Hindlimb muscle (tissue), 1 donor: ENCODE results near the gene ADAMTS8. TPM values are rescaled to one million over a fixed set of nuclear protein-coding genes. Genes with fewer than 3 reads are reported as not detected.

ENCODE experiments used
- DNase-seq: peaks from one replicate; pipeline ENCODE4 v3.0.0-alpha.2; 2013
- polyA plus RNA-seq: library from polyadenylated mRNA; unstranded; fragments of 120-200 nt; gene quantifications from one replicate; pipeline ENCODE4 v1.2.1, GENCODE V29; 2013; ENCODE audit not compliant: insufficient read length

The ADAMTS8 gene
- polyA plus RNA-seq, 1 donor = 9.5 TPM

GRCh38 chr11:130390071-130390758 is 38.2 kb downstream of the ADAMTS8 start:
- no peak for DNase-seq

DNA sequence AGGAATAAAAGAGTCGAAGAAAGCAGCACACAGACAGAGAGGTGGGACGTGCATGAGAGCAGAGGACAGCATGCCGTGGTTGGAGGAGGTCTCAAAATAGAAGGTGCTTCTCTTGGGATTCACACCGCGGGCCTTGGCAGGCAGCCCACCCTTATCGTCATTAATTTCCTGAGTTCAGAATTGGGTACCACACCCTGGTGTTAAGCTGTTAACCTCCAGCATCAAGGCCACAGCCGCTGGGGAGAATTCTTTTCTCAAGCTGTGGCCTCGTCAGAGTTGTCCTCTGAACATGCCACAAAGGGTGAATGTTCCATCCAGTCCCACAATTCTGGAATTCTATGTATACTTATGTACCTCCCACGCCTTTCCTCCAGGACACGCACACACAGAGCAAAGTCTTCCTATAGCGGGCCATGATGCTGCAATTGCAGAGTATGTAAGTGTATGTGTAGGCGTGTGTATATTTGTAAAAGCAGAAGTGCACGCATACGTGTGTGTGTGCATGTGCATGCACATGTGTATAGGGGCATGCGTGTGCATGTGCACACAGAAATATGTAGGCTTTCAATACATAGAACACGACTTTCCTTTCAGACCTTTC is 39.0 kb downstream of the ADAMTS8 start:
- no peak for DNase-seq

- DNase-seq = no peak
These were observed 39.7 kb downstream of the ADAMTS8 start for GRCh38 chr11:130388607-130389205.

GRCh38 chr11:130386056-130386455 is 42.4 kb downstream of the ADAMTS8 start:
- no peak for DNase-seq

- no peak for DNase-seq
These were observed 44.8 kb downstream of the ADAMTS8 start for GRCh38 chr11:130383344-130384211.

DNA sequence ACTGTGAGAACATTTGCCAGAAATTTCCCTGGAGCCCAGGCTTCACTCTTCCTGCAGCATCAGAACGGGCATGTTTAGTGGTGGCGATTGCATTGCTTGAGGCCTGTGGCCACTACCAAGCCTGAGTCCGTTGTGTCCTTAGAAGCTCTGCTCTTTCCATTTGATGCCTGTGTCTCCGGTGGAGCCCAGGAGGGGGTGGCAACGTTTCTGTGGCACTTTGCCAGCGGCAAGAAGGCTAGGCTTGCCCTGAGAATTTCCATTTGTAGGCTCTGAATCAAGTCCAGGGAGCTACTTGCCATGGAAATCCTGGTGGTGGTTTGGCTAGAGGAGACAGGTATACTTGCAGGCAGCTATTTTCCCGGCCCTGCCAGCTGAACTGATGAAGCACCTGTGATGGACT is 47.1 kb downstream of the ADAMTS8 start:
- no peak for DNase-seq

DNA sequence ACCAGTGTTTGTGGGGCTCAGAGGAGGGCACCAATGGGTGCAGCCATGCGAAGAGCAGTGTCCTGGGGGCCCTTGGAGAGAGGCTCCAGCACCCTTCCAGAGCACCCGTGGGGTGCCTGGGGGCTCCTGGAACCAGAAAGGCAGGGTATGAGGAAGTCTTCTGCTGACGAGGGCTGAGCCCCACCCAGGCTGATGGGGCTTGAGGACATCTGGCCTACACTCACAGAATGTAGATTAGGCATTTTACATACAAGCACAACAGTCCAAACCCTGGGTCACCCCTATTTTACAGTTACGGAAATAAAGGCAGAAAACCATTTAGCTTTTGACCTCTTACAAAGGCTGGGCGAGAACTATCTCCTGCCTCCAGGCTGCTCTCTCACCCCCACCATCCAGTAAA is 47.6 kb downstream of the ADAMTS8 start:
- DNase-seq = no peak

DNA sequence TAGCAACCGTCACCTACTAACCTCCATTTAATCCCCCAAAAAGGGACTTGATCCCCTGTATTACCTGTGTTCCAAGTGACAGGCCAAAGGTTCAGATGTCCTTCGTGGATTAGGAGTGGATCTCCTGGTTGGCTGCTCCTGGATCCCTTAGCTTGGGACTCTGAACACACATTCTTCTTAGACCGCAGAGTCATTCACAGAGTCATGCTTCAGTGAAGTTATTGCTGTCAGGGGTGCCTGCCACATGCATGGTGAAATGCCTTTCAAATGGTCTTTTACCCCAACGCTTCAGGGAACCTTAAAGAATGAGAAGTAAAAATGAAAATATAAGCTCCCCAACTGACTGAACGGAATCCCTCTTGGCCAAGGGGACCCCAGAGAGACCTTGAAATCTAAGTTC is 49.1 kb downstream of the ADAMTS8 start:
- no peak for DNase-seq

- no peak for DNase-seq
These were observed 57.4 kb downstream of the ADAMTS8 start for GRCh38 chr11:130370845-130371590.

DNA sequence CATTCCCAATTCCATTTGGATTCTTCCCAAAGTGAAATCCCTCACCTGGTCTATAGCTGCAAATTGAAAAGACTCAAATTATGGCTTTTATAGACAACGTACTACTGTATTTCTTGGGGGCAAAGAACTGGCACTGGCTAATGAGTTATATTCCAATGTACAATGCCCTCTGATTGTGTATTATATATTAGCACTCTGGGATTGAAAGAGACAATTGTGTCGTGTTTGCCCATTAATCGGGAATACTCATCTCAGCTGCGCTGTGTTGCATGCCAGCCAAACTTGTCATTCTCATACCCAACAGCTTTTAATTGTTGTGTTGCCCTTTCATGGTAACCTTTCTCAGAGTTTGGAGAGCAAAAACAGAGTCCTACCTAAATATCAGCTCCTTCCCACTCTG is 58.7 kb downstream of the ADAMTS8 start:
- DNase-seq = no peak

DNA sequence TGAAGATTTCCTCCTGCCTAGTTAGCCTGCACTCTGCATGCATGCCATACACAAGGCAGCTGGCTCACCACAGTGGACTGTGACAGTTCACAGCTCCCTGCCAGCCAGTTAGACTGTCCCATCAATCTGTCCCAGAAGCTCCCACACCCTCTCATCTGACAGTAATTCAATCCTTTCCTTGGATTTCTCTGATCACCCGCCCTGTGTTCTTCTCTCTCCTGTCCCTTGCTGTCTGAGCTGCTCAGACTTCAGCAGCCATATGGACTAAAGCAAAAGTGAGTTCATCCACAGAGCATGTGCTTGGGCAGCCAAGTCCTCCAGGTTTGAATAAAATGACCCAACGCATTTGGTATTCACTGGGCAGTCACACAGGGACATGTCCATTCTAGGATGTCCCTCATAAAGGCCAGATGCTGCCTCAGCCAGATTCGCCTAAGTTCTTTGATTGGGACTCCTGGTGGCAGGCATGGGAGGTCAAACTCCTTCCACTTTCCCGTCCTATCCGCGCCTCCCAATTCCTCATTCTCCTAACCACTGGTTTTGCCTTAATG is 59.2 kb downstream of the ADAMTS8 start:
- no peak for DNase-seq

DNA sequence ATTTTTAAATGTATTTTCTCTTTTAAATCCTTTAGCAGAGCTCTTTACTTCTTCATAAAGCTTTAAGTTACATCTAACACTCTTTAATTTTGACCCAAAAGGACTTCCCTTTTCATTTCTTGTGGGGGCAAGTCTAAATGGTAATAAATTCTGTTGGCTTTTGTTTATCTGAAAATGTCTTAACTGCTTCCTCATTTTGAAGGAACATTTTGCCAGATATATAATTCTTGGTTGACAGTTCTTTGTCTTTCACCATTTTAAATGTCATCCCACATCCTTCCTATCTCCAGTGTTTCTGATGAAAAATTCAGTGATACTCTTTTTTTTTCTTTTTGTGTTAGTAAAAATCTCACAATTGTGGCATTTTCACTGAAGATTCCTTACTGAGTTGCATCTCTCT is 69.0 kb downstream of the ADAMTS8 start:
- no peak for DNase-seq

DNA sequence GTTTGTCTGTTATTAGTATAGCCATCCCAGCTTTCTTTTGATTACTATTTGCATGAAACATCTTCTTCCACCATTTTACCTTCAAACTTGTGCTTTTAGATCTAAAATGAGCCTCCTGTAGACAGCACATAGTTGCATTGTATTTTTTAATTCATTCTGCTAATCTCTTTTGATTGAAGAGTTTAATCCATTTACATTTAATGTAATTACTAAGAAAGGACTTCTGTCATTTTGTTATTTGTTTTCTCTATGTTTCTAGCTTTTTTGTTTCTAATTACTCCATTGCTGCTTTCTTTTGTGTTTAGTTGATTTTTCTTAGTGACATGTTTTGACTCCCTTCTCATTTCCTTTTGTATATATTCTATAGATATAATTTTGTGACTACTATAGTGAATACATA is 70.0 kb downstream of the ADAMTS8 start:
- no peak for DNase-seq

Other genes with a start within 250 kb of the ADAMTS8 start
- gene ZBTB44, start 113.7 kb downstream of the ADAMTS8 start, polyA plus RNA-seq = 30.1 TPM
- 20.0 TPM for gene ADAMTS15, start 20.0 kb upstream of the ADAMTS8 start, polyA plus RNA-seq